Kidney (tissue), 14 donors: ENCODE data around the gene TRAPPC2. TPM values are rescaled to one million over a fixed set of nuclear protein-coding genes. Genes with fewer than 3 reads are reported as not detected.

Experiments
- DNase-seq, 5 donors: peaks; one replicate each; pipeline ENCODE4 v3.0.0-alpha.2; 2013 to 2020
- FAIRE-seq: peaks from 2 replicates; lab custom pipeline; 2012; peaks lifted over from hg19 to GRCh38; lab: Jason Lieb, UNC
- H3K27ac ChIP-seq, 2 donors: one replicate each; pipeline ENCODE4 v1.7.0; 2013; ENCODE audit warnings: low read depth in 2 of 2, low read length in 2 of 2, inconsistent platforms in 1 of 2
- H3K27me3 ChIP-seq: one replicate; pipeline ENCODE4 v1.7.1; 2013; ENCODE audit warnings: low read length, inconsistent platforms; ENCODE audit not compliant: control insufficient read depth, insufficient read depth
- H3K36me3 ChIP-seq, 3 donors: one replicate each; pipeline versions ENCODE4 v1.7.0 to v1.7.1; 2013; ENCODE audit warnings: low read length in 3 of 3, control low read depth in 1 of 3, inconsistent platforms in 1 of 3; ENCODE audit not compliant: insufficient read depth in 3 of 3, control insufficient read depth in 2 of 3
- H3K4me1 ChIP-seq, 3 donors: one replicate each; pipeline versions ENCODE4 v1.7.0 to v1.7.1; 2013; ENCODE audit warnings: low read length in 3 of 3, inconsistent platforms in 1 of 3, low read depth in 1 of 3; ENCODE audit not compliant: control insufficient read depth in 2 of 3, insufficient read depth in 2 of 3
- H3K4me3 ChIP-seq, 3 donors: one replicate each; pipeline versions ENCODE4 v1.7.0 to v1.8.1; 2013; ENCODE audit warnings: low read length in 3 of 3, control low read depth in 1 of 3, inconsistent platforms in 1 of 3
- H3K9ac ChIP-seq, 3 donors: one replicate each; pipeline versions ENCODE4 v1.7.0 to v1.7.1; 2013; ENCODE audit warnings: low read length in 3 of 3, control low read depth in 1 of 3, inconsistent platforms in 1 of 3
- H3K9me3 ChIP-seq, 3 donors: one replicate each; pipeline versions ENCODE4 v1.7.0 to v1.7.1; 2013; ENCODE audit warnings: low read length in 3 of 3, control low read depth in 1 of 3, inconsistent platforms in 1 of 3; ENCODE audit not compliant: control insufficient read depth in 2 of 3, insufficient read depth in 1 of 3
- intact Hi-C: fragments of 100-400 bp; cut with DNase I; formaldehyde crosslinking; loops from one replicate; pipeline ENCODE4 v1.11.1; 2022
- polyA plus RNA-seq: library from polyadenylated mRNA; stranded (reverse); fragments of 350-450 nt; fragmentation: Illumina TruSeq; extraction: RNeasy Lipid Tissue Mini Kit (QIAGEN cat#74804); gene quantifications from one replicate; pipeline ENCODE4 v1.2.3, GENCODE V29; 2014; ENCODE audit warnings: low read depth, low replicate concordance; ENCODE audit not compliant: insufficient read depth
- total RNA-seq: library from RNA; stranded (reverse); fragmentation: NEBNext Ultra II Directional; extraction: Animal tissue kit (Norgen Biotek cat#: 25700); gene quantifications from one replicate; pipeline ENCODE4 v1.2.1, GENCODE V29; 2021
- TF ChIP-seq, protein P1 (sequence below): IDR thresholded peaks from 3 replicates; pipeline ENCODE4 v1.5.1; 2012; ENCODE audit warnings: mild to moderate bottlenecking, moderate library complexity, borderline replicate concordance; ENCODE audit not compliant: insufficient read depth; ENCODE audit errors: extremely low read depth
- donor health status: control.
- donor health status: control.
- donor health status: control.
- donor health status: control.
- donor health status: control.
- donor health status: DM: yes; HTN: yes; CAD: no.
- donor health status: Normal renal cell carcinoma (clear cell type).

TRAPPC2 gene
- total and polyA plus RNA-seq, 2 donors from 2014 or later: 9.0 to 21.0 TPM

DNA sequence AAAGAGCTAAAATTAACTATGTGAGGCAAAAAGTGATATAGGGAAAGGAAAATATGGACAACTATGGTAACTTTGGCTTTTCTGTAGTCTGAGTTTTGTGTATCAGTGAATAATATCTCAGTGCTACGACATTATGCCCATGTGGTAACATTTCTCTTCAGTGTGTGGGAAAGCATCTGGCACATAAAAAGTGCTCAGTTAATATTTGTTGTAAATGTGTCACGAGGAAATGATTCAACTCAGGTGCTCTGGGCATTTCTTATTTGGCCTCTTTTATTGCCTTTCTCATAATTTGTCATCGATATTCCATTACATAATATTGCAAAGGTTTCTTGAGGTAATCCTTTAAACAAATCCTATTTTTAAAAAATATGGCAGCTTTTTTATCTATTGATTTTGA is 17.7 kb upstream of the TRAPPC2 start:
- Histone ChIP-seq H3K9ac (no peak overlapping the region), H3K4me3 (no peak overlapping the region), H3K9me3 (no peaks in the 10 kb centered on the region), H3K27me3 (no peaks in the 10 kb centered on the region), H3K4me1 (no peaks in the 10 kb centered on the region), H3K27ac (no peak overlapping the region), H3K36me3 (peaks cover 2 to 14% (median 12%) of the 10 kb centered on the region in 3 donors)
- no peak for FAIRE-seq
- intact Hi-C loops: no loop called here
- no peak for DNase-seq
- TF ChIP-seq, protein P1, sequence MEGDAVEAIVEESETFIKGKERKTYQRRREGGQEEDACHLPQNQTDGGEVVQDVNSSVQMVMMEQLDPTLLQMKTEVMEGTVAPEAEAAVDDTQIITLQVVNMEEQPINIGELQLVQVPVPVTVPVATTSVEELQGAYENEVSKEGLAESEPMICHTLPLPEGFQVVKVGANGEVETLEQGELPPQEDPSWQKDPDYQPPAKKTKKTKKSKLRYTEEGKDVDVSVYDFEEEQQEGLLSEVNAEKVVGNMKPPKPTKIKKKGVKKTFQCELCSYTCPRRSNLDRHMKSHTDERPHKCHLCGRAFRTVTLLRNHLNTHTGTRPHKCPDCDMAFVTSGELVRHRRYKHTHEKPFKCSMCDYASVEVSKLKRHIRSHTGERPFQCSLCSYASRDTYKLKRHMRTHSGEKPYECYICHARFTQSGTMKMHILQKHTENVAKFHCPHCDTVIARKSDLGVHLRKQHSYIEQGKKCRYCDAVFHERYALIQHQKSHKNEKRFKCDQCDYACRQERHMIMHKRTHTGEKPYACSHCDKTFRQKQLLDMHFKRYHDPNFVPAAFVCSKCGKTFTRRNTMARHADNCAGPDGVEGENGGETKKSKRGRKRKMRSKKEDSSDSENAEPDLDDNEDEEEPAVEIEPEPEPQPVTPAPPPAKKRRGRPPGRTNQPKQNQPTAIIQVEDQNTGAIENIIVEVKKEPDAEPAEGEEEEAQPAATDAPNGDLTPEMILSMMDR: no peak

DNA sequence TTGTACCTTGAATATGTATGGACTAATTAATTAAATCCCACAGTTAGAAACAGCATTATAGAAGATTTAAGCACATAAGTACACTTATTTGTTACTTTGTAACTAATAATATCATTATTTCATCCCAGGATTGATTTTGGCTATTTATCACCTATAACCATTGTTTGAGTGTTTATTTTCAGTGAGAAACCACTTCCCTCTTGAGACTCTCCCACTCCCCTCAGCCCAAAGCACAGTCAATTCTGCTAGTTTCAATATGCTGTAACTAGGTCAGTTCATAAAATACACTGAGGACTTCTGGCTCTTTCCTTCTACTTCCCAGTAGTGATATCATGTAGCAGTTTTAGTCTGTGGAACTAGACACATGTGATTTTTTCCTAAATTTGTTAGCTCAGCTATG is 16.4 kb upstream of the TRAPPC2 start:
- Histone ChIP-seq H3K36me3 (peaks cover 2 to 17% (median 15%) of the 10 kb centered on the region in 3 donors), H3K4me1 (no peaks in the 10 kb centered on the region), H3K4me3 (no peak overlapping the region), H3K27me3 (no peaks in the 10 kb centered on the region), H3K9ac (no peak overlapping the region), H3K27ac (no peak overlapping the region), H3K9me3 (no peaks in the 10 kb centered on the region)
- TF ChIP-seq, protein P1: no peak
- FAIRE-seq (no peak), DNase-seq (no peak)
- intact Hi-C loops: no loop called here

GRCh38 chrX:13750204-13750603 is 15.8 kb upstream of the TRAPPC2 start:
- H3K36me3 ChIP-seq: peaks cover 2 to 17% (median 15%) of the 10 kb centered on the region in 3 donors
- DNase-seq (peak in 2 of 5 donors; percentile 51 to 57), FAIRE-seq (no peak)
- H3K27me3 ChIP-seq: no peaks in the 10 kb centered on the region
- H3K9me3 ChIP-seq: no peaks in the 10 kb centered on the region
- TF ChIP-seq, protein P1: peak; percentile 38
- no peak overlapping the region for H3K9ac ChIP-seq
- no peak overlapping the region for H3K4me3 ChIP-seq
- no peak overlapping the region for H3K27ac ChIP-seq
- intact Hi-C loops: no loop called here
- no peaks in the 10 kb centered on the region for H3K4me1 ChIP-seq

DNA sequence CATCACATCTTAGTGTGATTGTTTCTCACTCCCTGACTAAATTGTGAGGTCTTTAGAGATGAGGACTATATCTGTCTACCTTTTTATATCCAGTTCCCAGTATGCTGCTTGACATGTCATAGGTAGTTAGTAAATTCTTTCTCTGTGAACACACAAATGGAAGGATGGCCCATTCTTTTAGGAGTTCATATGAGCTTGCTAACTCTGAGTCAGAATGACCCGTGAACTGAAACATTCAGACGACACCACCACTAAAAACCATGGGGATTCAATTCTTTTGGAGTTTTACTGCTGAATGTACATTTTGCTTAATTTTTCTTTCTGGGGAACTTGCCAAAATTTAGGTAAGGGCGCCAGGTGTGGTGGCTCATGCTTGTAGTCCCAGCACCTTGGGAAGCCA is 14.1 kb upstream of the TRAPPC2 start:
- no peak for DNase-seq
- no peak for FAIRE-seq
- intact Hi-C loops: no loop called here

More for the DNA sequence above, 14.1 kb upstream of the TRAPPC2 start:
- no peaks in the 10 kb centered on the region for H3K27me3 ChIP-seq
- H3K4me3 ChIP-seq: no peak overlapping the region
- TF ChIP-seq, protein P1: no peak
- no peak overlapping the region for H3K27ac ChIP-seq
- H3K9me3 ChIP-seq: no peaks in the 10 kb centered on the region
- no peaks in the 10 kb centered on the region for H3K4me1 ChIP-seq
- H3K9ac ChIP-seq: no peak overlapping the region
- H3K36me3 ChIP-seq: peaks cover 2 to 17% (median 15%) of the 10 kb centered on the region in 3 donors
